Mucosa of stomach (tissue), 1 donor: ENCODE data around the gene ADA.
"Not testable (repeated sequence)": the region's sequence is repeated elsewhere in the genome, so short reads cannot be mapped to it uniquely, and the experiment has no call there.

Source experiments
- H3K27me3 ChIP-seq: one replicate; pipeline ENCODE4 v1.7.0; 2013; ENCODE audit warnings: mild to moderate bottlenecking, low read length; ENCODE audit not compliant: control insufficient read depth, insufficient read depth
- H3K36me3 ChIP-seq: one replicate; pipeline ENCODE4 v1.7.0; 2013; ENCODE audit warnings: low read length; ENCODE audit not compliant: control insufficient read depth, insufficient read depth
- H3K4me1 ChIP-seq: one replicate; pipeline ENCODE4 v1.7.0; 2013; ENCODE audit warnings: mild to moderate bottlenecking, low read length; ENCODE audit not compliant: control insufficient read depth, insufficient read depth
- H3K4me3 ChIP-seq: one replicate; pipeline ENCODE4 v1.7.0; 2013; ENCODE audit warnings: low read length
- H3K9ac ChIP-seq: one replicate; pipeline ENCODE4 v1.7.0; 2013; ENCODE audit warnings: mild to moderate bottlenecking, low read length, moderate library complexity
- H3K9me3 ChIP-seq: one replicate; pipeline ENCODE4 v1.7.0; 2013; ENCODE audit warnings: mild to moderate bottlenecking, low read length, moderate library complexity; ENCODE audit not compliant: control insufficient read depth
- donor health status: Pancreatic carcinoma.

ADA gene

GRCh38 chr20:44588321-44588720 is 63.2 kb downstream of the ADA start:
- H3K4me3 ChIP-seq, H3K9me3 ChIP-seq, H3K9ac ChIP-seq, H3K27me3 ChIP-seq, H3K36me3 ChIP-seq, H3K4me1 ChIP-seq: not testable (repeated sequence)

DNA sequence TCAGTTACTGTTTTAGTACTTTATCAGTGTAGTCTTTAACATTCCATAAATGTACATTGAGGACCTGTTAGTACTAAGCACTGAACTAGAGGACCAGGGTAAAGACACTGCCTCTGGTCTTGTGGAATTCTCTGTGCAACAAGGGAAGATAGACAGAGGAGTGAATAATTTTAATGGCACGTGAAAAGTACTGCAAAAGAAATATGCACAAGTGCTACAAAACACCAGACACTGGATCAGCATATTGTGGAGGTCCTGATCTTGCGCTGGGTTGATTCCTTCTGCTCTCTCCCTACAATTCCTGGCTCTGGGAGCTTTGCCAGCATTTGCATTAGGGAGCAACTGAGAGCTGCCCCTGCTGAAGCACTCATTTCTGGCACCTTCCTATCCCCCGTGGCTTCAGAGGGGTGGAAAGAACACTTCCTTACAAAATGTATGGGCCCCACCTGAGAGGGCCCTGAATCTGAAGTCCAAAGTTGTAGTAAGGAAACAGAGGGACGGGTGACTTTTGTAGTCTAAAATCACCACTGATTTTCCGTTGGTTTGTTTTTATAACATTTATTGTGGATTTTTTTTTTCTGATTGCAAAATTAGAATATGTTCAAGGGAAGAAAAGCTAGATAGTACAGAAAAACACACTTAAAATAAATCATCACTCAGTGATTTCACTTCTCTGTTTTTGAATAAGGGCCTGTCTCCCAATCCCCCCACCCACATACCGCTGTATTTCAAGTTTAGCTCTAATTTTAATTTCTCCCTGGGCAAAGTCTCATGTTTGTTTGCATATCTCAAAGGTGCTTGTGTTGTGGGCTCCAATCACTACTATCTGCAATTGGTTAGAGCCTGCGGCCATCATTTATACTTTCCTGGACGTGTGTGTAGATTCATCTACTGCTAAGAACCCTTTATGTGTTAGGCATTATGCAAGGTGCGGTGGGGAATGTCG is 64.2 kb downstream of the ADA start:
- Histone ChIP-seq H3K4me1 (no peaks in the 10 kb centered on the region), H3K27me3 (no peaks in the 10 kb centered on the region), H3K4me3 (no peak overlapping the region), H3K36me3 (no peaks in the 10 kb centered on the region), H3K9me3 (no peaks in the 10 kb centered on the region), H3K9ac (no peak overlapping the region)

GRCh38 chr20:44586289-44586911 is 65.1 kb downstream of the ADA start:
- no peak overlapping the region for H3K4me3 ChIP-seq
- no peak overlapping the region for H3K9ac ChIP-seq
- H3K9me3 ChIP-seq = no peaks in the 10 kb centered on the region
- H3K27me3 ChIP-seq = no peaks in the 10 kb centered on the region
- H3K4me1 ChIP-seq = no peaks in the 10 kb centered on the region
- H3K36me3 ChIP-seq = no peaks in the 10 kb centered on the region

DNA sequence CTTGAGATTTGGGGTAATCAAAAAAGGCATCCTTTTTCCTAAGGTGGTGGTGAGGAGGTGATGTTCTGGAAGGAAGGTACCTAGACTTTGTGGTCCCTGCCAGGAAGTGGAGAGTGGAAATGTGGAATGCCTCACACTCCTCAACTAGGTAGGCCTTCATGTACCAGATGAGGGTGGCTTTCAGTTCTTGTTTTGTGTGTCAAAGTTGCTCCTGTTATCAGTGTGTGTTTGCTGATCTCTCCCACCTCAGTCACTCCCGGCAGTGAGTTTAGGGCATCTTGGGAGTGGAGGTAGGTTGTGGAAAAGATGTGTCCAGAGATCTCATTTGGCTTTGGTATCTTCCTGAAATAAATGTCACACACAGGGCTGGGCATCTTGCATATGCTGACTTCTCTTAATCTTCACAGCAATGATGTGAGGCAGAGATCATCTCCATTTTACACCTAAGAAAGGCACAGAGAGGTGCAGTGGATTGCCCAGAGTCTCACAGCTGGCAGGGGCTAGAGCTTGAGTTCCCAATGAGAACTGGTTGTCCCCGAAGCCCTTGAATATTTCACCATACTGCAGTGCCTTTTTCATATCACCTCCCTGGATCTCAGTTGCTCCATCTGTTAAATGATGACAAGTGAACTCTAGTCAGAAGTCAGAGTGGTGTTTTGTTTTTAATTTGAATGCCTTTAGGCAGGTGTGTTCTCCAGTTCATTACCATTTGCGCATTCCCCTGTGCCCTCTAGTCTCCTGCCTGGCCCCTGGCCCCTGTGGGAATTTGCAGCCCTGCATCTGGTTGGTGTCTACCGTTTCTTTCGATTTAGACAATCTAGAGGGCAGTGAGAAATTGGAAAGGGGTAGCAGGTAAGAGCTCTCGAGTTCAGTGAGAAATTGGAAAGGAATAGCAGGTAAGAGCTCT is 66.2 kb downstream of the ADA start:
- H3K4me1 ChIP-seq = no peaks in the 10 kb centered on the region
- H3K4me3 ChIP-seq = no peak overlapping the region
- no peak overlapping the region for H3K9ac ChIP-seq

GRCh38 chr20:44584162-44584561 is 67.3 kb downstream of the ADA start:
- H3K4me1 ChIP-seq = no peaks in the 10 kb centered on the region
- no peaks in the 10 kb centered on the region for H3K36me3 ChIP-seq
- H3K27me3 ChIP-seq = no peaks in the 10 kb centered on the region
- no peaks in the 10 kb centered on the region for H3K9me3 ChIP-seq
- H3K9ac ChIP-seq = no peak overlapping the region
- no peak overlapping the region for H3K4me3 ChIP-seq

More for the DNA sequence above, 66.2 kb downstream of the ADA start:
- H3K27me3 ChIP-seq = no peaks in the 10 kb centered on the region
- H3K36me3 ChIP-seq = no peaks in the 10 kb centered on the region
- no peaks in the 10 kb centered on the region for H3K9me3 ChIP-seq

DNA sequence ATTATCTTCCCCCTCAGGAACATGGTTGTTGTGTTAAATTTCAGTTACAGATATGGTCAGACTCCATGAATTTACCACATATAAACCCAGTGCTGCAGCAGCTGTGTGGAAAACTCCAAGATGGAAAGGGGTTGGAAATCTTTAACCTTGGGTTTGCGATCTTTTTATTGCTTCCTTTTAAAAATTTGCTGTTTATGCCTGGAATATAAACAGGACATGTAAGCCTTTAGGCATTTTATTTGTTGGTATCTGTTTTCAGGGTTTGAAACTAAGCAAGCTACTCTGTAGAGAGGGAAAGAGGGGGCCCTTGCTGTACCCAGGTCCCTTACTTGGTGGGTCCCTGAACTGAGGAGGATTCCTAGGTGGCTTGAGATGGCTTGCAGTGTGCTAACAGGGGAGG is 68.3 kb downstream of the ADA start:
- Histone ChIP-seq H3K27me3 (no peaks in the 10 kb centered on the region), H3K4me1 (no peaks in the 10 kb centered on the region), H3K9me3 (no peaks in the 10 kb centered on the region), H3K4me3 (no peak overlapping the region), H3K36me3 (no peaks in the 10 kb centered on the region), H3K9ac (peak overlapping the region; percentile 60)

- no peaks in the 10 kb centered on the region for H3K9me3 ChIP-seq
- no peak within 1 kb of the TSS for H3K4me3 ChIP-seq
- H3K4me1 ChIP-seq = no peaks in the 10 kb centered on the region
- no peaks in the 10 kb centered on the region for H3K27me3 ChIP-seq
- peak within 1 kb of the TSS; percentile 60 for H3K9ac ChIP-seq
- no peaks in the 10 kb centered on the region for H3K36me3 ChIP-seq
Measured at GRCh38 chr20:44582311-44583025, 69.0 kb downstream of the ADA start, which contains the start of gene PKIG. PKIG (plus strand) TSS chr20:44582579; CDS start chr20:44614557, 31,978 bp downstream.

DNA sequence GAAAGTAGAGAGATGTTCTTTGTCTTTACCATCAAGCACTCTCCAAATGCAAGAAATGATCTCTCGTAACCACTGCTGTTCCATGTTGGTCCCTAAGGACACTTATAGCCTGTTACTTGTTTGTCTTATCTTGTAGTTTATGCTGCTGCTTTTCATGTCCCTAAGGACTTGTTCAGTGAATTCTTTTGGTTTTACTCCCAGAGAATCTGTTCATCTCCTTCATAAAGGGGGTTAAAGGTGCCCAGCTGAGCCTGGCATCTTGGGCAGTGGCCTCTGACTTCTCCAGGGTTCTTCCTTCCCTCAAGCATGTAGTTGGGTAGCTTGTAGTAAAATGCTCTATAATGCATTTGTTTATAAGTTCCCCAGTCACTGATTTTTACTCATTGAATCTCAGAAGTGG is 70.0 kb downstream of the ADA start:
- H3K4me1 ChIP-seq = no peaks in the 10 kb centered on the region
- H3K4me3 ChIP-seq = no peak overlapping the region
- no peaks in the 10 kb centered on the region for H3K27me3 ChIP-seq
- H3K9ac ChIP-seq = no peak overlapping the region
- no peaks in the 10 kb centered on the region for H3K36me3 ChIP-seq
- no peaks in the 10 kb centered on the region for H3K9me3 ChIP-seq

DNA sequence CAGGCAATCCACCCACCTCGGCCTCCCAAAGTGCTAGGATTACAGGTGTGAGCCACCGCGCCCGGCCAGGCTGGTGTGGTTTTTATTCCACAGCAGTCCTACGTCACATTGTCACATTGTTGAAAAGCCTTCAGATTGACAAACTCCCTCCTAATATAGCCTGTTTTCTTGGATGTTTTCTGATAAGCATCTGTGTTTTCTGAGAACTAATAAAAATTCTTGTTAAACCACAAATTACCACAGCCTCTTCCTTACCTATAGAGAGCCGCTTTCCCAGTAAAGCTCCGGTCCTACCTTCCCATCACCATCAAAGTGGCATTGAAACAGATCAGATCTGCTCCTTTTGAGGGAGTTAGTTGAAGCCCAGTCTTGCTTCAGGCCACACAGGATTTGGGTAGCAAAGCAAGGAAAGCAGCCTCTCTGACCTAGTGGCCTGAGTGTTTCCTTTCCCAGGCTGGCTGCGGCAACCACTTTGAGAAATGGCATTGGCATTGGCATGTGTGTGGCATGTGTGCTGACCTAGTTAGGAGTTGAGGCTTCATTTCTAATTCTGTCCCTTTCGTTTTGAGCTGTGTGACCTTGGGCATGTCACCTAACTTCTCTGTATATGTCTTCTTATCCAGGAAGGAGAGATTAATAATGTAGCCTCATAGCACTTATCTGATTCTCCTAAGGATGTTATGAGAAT is 70.8 kb downstream of the ADA start:
- Histone ChIP-seq H3K4me3 (no peak overlapping the region), H3K4me1 (no peaks in the 10 kb centered on the region), H3K9ac (no peak overlapping the region), H3K27me3 (no peaks in the 10 kb centered on the region), H3K36me3 (no peaks in the 10 kb centered on the region), H3K9me3 (no peaks in the 10 kb centered on the region)

DNA sequence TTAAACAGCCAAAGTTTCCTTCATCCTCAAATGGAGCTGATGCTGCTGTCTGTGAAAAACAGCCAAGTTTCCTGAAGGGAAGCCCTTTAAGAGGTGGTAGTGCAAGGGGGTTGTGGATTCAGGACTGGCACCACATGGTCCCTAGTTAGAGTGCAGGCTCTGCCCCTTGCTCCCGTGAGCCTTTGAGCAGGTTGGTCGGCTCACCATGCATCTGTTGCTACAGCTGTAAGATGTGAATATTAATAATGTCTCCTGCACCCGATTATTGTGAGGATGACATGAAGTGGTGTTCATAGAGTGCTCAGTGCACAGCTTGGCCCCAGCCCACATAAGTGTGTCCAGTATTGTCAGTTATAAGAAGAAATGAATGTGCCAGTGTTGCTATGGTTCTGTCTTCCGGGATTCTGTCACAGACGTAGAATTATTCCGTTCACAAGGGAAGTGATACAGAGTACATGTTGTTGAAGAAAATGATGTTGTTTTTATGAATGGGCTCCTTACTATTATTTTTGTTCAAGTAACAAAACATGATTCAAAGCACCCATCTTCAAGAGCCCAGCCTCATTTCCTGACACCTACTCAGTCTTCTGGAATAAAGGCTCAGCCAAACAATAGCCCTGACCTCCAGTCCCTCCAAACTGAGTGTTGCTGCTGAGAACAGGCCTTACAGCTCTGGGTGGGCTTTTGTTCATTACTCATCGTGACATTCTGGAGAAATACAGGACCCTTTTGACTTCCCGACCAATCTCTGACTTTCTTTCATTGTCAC is 72.0 kb downstream of the ADA start:
- Histone ChIP-seq H3K4me1 (no peaks in the 10 kb centered on the region), H3K4me3 (no peak overlapping the region), H3K9ac (no peak overlapping the region)

More for the DNA sequence above, 72.0 kb downstream of the ADA start:
- H3K27me3 ChIP-seq = no peaks in the 10 kb centered on the region
- no peaks in the 10 kb centered on the region for H3K36me3 ChIP-seq
- H3K9me3 ChIP-seq = no peaks in the 10 kb centered on the region
